HepG2 (cell line): Measurements from ENCODE around the gene PRR11. TPM values are rescaled to one million over a fixed set of nuclear protein-coding genes. Genes with fewer than 3 reads are reported as not detected.

Source experiments
- DNMT1 ChIP-seq: sonication (generic); formaldehyde crosslinking; IDR thresholded peaks from 2 replicates; pipeline ENCODE4 v1.5.1; 2020; ENCODE audit warnings: mild to moderate bottlenecking, missing genetic modification reagents
- ELF1 ChIP-seq: sonication (generic); formaldehyde crosslinking; IDR thresholded peaks from 2 replicates; pipeline ENCODE4 v1.4.0; 2020; ENCODE audit warnings: missing genetic modification reagents
- EP300 ChIP-seq, 3 experiments: sonication (generic) in 1 of 3; formaldehyde crosslinking in 1 of 3; IDR thresholded peaks; 2 replicates each; pipeline versions ENCODE4 v1.5.1 to v1.6.1; 2011 to 2020; ENCODE audit warnings: low read depth in 2 of 3, low read length in 2 of 3, borderline replicate concordance in 1 of 3, improper control_type of control experiment in 1 of 3, mild to moderate bottlenecking in 1 of 3, missing genetic modification reagents in 1 of 3, moderate library complexity in 1 of 3
- FOXM1 ChIP-seq: sonication (generic); formaldehyde crosslinking; IDR thresholded peaks from 2 replicates; pipeline ENCODE4 v1.5.0; 2020; ENCODE audit warnings: missing genetic modification reagents
- GABPB1 ChIP-seq: IDR thresholded peaks from 2 replicates; pipeline ENCODE4 v1.6.1; 2016; ENCODE audit warnings: mild to moderate bottlenecking, missing genetic modification reagents, moderate library complexity, missing compliant biosample characterization
- HHEX ChIP-seq: IDR thresholded peaks from 2 replicates; pipeline ENCODE4 v1.6.1; 2016; ENCODE audit warnings: control low read depth
- KAT2B ChIP-seq: fragments of 150-350 bp; IDR thresholded peaks from 2 replicates; pipeline ENCODE4 v1.6.1; 2014; ENCODE audit warnings: low read depth, low read length, borderline replicate concordance
- NFRKB ChIP-seq: fragments of 450-650 bp; IDR thresholded peaks from 2 replicates; pipeline ENCODE4 v1.6.1; 2017
- NR2F6 ChIP-seq, 2 experiments: IDR thresholded peaks; 2 replicates each; pipeline ENCODE4 v1.6.1; 2016; ENCODE audit warnings: antibody characterized with exemption in 1 of 2, mild to moderate bottlenecking in 1 of 2
- SMC3 ChIP-seq: IDR thresholded peaks from 2 replicates; pipeline ENCODE4 v1.6.1; 2011; ENCODE audit warnings: low read length, improper control_type of control experiment
- ZFP1 ChIP-seq: IDR thresholded peaks from 2 replicates; pipeline ENCODE4 v1.6.1; 2016
- ZNF329 ChIP-seq: sonication (generic); formaldehyde crosslinking; IDR thresholded peaks from 2 replicates; pipeline ENCODE4 v1.9.0; 2021; ENCODE audit warnings: low read depth, mild to moderate bottlenecking, missing genetic modification reagents
- ZNF333 ChIP-seq: sonication (generic); formaldehyde crosslinking; IDR thresholded peaks from 2 replicates; pipeline ENCODE4 v1.4.0; 2020; ENCODE audit warnings: mild to moderate bottlenecking, missing genetic modification reagents, borderline replicate concordance
- ZNF510 ChIP-seq: sonication (generic); formaldehyde crosslinking; IDR thresholded peaks from 2 replicates; pipeline ENCODE4 v1.4.0; 2020; ENCODE audit warnings: low read depth, mild to moderate bottlenecking, missing genetic modification reagents
- ZSCAN25 ChIP-seq: sonication (generic); formaldehyde crosslinking; IDR thresholded peaks from 2 replicates; pipeline ENCODE4 v1.8.0; 2022; ENCODE audit warnings: mild to moderate bottlenecking, missing genetic modification reagents
- ZZZ3 ChIP-seq: sonication (generic); formaldehyde crosslinking; IDR thresholded peaks from 2 replicates; pipeline ENCODE4 v1.4.0; 2020; ENCODE audit warnings: missing genetic modification reagents, mild to moderate bottlenecking, borderline replicate concordance
- polyA plus RNA-seq, 8 experiments: library from polyadenylated mRNA; depleted of rRNA in 3 of 8; stranded (reverse) in 7 of 8; unstranded in 1 of 8; fragments of >200 nt; fragmentation: Illumina TruSeq in 4 of 8; extraction: Trizol in 4 of 8; gene quantifications; 2 replicates each; pipeline versions ENCODE4 v1.2.1 to v1.2.3, GENCODE V29; 2011 to 2016; ENCODE audit warnings: low read depth in 4 of 8, missing spikeins in 1 of 8, mixed read lengths in 1 of 8; ENCODE audit not compliant: insufficient read depth in 1 of 8
- total RNA-seq, 5 experiments: library from RNA; depleted of rRNA; stranded (reverse); fragments of >200 nt; fragmentation: Illumina TruSeq; extraction: Trizol; gene quantifications; 2 replicates each; pipeline ENCODE4 v1.2.3, GENCODE V29; 2016; ENCODE audit warnings: low read depth in 1 of 5
- TF ChIP-seq, protein P1 (sequence below): sonication (generic); formaldehyde crosslinking; IDR thresholded peaks from 2 replicates; pipeline ENCODE4 v1.4.0; 2020; ENCODE audit warnings: missing genetic modification reagents; ENCODE audit errors: not compliant biosample characterization
- TF ChIP-seq, protein P2 (sequence below): sonication (generic); formaldehyde crosslinking; IDR thresholded peaks from 2 replicates; pipeline ENCODE4 v1.4.0; 2020; ENCODE audit warnings: missing genetic modification reagents, borderline replicate concordance
- TF ChIP-seq, protein P3 (sequence below): IDR thresholded peaks from 2 replicates; pipeline ENCODE4 v1.6.1; 2016; ENCODE audit warnings: mild to moderate bottlenecking
- TF ChIP-seq, protein P4 (sequence below): sonication (generic); formaldehyde crosslinking; conservative IDR thresholded peaks from 2 replicates; pipeline ENCODE4 v1.4.0; 2020; ENCODE audit warnings: missing genetic modification reagents
- TF ChIP-seq, protein P5 (sequence below): sonication (generic); formaldehyde crosslinking; IDR thresholded peaks from 2 replicates; pipeline ENCODE4 v1.8.0; 2022; ENCODE audit warnings: mild to moderate bottlenecking, missing genetic modification reagents; ENCODE audit not compliant: insufficient replicate concordance

PRR11 gene
- total and polyA plus RNA-seq, 2 of the 13 experiments (the other 11 are each of a cell fraction or from before 2014, with no cell fraction given) = 35.7 to 39.2 TPM

DNA sequence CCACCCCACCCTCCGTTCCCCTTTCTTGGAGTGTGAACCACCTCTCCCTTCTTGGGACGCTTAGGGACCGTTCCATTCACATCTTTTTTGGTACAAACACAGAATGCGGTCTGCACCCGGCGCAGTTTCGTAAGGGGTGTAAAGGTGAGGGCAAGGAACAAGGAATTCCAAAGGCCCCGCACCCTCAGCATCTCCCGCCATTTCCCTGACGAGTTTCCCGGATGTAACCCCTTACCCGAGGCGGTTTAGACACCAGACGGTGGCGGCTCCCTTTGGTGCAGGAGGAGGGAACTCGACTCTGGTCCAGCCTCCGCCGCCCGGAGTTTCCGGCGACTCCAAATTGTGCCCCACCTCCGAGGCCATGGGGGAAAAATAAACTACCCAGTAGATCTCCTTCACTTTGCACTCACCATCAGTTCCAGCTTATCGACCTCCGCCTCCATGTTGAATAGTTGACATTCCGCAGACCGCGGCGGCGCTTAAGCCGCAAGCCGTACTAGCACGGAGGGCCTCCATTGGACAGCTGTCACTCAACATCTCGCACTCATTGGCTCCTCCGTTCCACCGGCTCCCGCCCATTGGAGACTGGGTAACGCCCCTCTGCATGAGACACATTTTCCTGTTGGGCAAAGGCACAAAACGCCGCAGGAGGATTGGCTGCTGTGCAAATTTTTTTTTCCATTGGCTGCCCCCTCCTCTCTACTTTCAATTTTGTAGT, 666 bp upstream of the PRR11 start, which contains the start of gene SKA2 (continued):
- peak; percentile 76; the same call in 1 of the 2 replicates for TF ChIP-seq ZZZ3
- TF ChIP-seq SMC3 = no peak; the same call in 1 of the 2 replicates
- TF ChIP-seq NR2F6 (IDR thresholded peaks at IDR 0.05) = no peak
- TF ChIP-seq NR2F6 (CRISPR knock-in tag; IDR thresholded peaks at IDR 0.05) = peak; percentile 8; the same call in 1 of the 2 replicates
- TF ChIP-seq ZNF333 (CRISPR knock-in tag) = no peak
- TF ChIP-seq, protein P1, sequence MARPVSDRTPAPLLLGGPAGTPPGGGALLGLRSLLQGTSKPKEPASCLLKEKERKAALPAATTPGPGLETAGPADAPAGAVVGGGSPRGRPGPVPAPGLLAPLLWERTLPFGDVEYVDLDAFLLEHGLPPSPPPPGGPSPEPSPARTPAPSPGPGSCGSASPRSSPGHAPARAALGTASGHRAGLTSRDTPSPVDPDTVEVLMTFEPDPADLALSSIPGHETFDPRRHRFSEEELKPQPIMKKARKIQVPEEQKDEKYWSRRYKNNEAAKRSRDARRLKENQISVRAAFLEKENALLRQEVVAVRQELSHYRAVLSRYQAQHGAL (CRISPR knock-in tag) = no peak
- TF ChIP-seq, protein P2, sequence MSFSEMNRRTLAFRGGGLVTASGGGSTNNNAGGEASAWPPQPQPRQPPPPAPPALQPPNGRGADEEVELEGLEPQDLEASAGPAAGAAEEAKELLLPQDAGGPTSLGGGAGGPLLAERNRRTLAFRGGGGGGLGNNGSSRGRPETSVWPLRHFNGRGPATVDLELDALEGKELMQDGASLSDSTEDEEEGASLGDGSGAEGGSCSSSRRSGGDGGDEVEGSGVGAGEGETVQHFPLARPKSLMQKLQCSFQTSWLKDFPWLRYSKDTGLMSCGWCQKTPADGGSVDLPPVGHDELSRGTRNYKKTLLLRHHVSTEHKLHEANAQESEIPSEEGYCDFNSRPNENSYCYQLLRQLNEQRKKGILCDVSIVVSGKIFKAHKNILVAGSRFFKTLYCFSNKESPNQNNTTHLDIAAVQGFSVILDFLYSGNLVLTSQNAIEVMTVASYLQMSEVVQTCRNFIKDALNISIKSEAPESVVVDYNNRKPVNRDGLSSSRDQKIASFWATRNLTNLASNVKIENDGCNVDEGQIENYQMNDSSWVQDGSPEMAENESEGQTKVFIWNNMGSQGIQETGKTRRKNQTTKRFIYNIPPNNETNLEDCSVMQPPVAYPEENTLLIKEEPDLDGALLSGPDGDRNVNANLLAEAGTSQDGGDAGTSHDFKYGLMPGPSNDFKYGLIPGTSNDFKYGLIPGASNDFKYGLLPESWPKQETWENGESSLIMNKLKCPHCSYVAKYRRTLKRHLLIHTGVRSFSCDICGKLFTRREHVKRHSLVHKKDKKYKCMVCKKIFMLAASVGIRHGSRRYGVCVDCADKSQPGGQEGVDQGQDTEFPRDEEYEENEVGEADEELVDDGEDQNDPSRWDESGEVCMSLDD (CRISPR knock-in tag) = no peak
- 0 out of 2 replicates have a peak, but pooled peaks have one; percentile 67 for TF ChIP-seq ZSCAN25 (CRISPR knock-in tag)
- 0 out of 2 replicates have a peak, but pooled peaks have one; percentile 36 for TF ChIP-seq ZFP1 (CRISPR knock-in tag)
- peak; percentile 61; the same call in 1 of the 2 replicates for TF ChIP-seq KAT2B
- 0 out of 2 replicates have a peak, but pooled peaks have one; percentile 83 for TF ChIP-seq ZNF510
- peak; percentile 83 for TF ChIP-seq GABPB1 (CRISPR knock-in tag)
- TF ChIP-seq ELF1 (CRISPR knock-in tag) = peak; percentile 42
- 0 out of 2 replicates have a peak, but pooled peaks have one; percentile 20 for TF ChIP-seq DNMT1 (CRISPR knock-in tag)
- TF ChIP-seq ZNF329 (CRISPR knock-in tag) = peak; percentile 78; the same call in 1 of the 2 replicates
- TF ChIP-seq EP300 (IDR thresholded peaks at IDR 0.05; ENCODE audit: low read depth in 2 of 2, low read length in 2 of 2) = no peak
- TF ChIP-seq EP300 (CRISPR knock-in tag; IDR thresholded peaks at IDR 0.05; ENCODE audit: borderline replicate concordance) = peak; percentile 44; the same call in 1 of the 2 replicates
- TF ChIP-seq, protein P3, sequence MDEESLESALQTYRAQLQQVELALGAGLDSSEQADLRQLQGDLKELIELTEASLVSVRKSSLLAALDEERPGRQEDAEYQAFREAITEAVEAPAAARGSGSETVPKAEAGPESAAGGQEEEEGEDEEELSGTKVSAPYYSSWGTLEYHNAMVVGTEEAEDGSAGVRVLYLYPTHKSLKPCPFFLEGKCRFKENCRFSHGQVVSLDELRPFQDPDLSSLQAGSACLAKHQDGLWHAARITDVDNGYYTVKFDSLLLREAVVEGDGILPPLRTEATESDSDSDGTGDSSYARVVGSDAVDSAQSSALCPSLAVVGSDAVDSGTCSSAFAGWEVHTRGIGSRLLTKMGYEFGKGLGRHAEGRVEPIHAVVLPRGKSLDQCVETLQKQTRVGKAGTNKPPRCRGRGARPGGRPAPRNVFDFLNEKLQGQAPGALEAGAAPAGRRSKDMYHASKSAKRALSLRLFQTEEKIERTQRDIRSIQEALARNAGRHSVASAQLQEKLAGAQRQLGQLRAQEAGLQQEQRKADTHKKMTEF (CRISPR knock-in tag) = peak; percentile 77
- TF ChIP-seq HHEX (CRISPR knock-in tag) = no peak
- TF ChIP-seq, protein P4, sequence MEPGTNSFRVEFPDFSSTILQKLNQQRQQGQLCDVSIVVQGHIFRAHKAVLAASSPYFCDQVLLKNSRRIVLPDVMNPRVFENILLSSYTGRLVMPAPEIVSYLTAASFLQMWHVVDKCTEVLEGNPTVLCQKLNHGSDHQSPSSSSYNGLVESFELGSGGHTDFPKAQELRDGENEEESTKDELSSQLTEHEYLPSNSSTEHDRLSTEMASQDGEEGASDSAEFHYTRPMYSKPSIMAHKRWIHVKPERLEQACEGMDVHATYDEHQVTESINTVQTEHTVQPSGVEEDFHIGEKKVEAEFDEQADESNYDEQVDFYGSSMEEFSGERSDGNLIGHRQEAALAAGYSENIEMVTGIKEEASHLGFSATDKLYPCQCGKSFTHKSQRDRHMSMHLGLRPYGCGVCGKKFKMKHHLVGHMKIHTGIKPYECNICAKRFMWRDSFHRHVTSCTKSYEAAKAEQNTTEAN (CRISPR knock-in tag) = 0 out of 2 replicates have a peak, but pooled peaks have one; percentile 14
- TF ChIP-seq FOXM1 (CRISPR knock-in tag) = no peak; the same call in 1 of the 2 replicates
- TF ChIP-seq, protein P5, sequence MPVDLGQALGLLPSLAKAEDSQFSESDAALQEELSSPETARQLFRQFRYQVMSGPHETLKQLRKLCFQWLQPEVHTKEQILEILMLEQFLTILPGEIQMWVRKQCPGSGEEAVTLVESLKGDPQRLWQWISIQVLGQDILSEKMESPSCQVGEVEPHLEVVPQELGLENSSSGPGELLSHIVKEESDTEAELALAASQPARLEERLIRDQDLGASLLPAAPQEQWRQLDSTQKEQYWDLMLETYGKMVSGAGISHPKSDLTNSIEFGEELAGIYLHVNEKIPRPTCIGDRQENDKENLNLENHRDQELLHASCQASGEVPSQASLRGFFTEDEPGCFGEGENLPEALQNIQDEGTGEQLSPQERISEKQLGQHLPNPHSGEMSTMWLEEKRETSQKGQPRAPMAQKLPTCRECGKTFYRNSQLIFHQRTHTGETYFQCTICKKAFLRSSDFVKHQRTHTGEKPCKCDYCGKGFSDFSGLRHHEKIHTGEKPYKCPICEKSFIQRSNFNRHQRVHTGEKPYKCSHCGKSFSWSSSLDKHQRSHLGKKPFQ (CRISPR knock-in tag) = peak; percentile 97
- peak; percentile 97 for TF ChIP-seq NFRKB
